ENCODE data around the gene SPAG6. TPM values are rescaled to one million over a fixed set of nuclear protein-coding genes. Genes with fewer than 3 reads are reported as not detected.

Gene SPAG6
- total RNA-seq, 4 donors from 2014 or later, result not detected

DNA sequence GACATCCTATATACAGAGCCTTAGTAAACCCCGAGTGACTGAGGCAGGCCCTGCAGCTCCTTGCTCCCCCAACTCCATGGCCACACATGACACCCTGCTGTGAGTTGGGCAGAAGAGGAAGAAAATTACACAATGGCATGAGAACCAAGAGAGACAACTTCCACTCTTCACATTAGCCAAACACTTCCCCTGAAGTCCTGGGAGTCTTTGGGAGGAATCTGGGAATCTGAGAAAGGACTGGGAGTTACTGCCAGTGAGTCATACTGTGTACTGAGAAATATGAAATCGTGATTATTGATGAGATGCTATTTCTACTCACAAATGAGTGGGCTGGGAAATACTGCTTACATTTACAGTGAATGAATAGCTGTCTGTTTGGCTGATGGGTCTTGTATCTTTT, 116.6 kb downstream of the SPAG6 start:
- H3K27ac ChIP-seq, result no peak overlapping the region
- no peak overlapping the region for H3K4me3 ChIP-seq
- no peaks in the 10 kb centered on the region for H3K27me3 ChIP-seq
- H3K36me3 ChIP-seq, result no peaks in the 10 kb centered on the region
- H3K9me3 ChIP-seq, result no peaks in the 10 kb centered on the region
- DNase-seq (ENCODE audit: low spot score in 2 of 2), result no peak
- TF ChIP-seq EP300 (IDR thresholded peaks at IDR 0.05), result no peak
- no peak for TF ChIP-seq POLR2A (IDR thresholded peaks at IDR 0.05)
- TF ChIP-seq, protein P1, sequence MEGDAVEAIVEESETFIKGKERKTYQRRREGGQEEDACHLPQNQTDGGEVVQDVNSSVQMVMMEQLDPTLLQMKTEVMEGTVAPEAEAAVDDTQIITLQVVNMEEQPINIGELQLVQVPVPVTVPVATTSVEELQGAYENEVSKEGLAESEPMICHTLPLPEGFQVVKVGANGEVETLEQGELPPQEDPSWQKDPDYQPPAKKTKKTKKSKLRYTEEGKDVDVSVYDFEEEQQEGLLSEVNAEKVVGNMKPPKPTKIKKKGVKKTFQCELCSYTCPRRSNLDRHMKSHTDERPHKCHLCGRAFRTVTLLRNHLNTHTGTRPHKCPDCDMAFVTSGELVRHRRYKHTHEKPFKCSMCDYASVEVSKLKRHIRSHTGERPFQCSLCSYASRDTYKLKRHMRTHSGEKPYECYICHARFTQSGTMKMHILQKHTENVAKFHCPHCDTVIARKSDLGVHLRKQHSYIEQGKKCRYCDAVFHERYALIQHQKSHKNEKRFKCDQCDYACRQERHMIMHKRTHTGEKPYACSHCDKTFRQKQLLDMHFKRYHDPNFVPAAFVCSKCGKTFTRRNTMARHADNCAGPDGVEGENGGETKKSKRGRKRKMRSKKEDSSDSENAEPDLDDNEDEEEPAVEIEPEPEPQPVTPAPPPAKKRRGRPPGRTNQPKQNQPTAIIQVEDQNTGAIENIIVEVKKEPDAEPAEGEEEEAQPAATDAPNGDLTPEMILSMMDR (IDR thresholded peaks at IDR 0.05), result no peak
- WGBS, 2 donors, result 56 to 62% methylated on average over 2 of the region's 2 CpGs
- no peaks in the 10 kb centered on the region for H3K4me1 ChIP-seq

DNA sequence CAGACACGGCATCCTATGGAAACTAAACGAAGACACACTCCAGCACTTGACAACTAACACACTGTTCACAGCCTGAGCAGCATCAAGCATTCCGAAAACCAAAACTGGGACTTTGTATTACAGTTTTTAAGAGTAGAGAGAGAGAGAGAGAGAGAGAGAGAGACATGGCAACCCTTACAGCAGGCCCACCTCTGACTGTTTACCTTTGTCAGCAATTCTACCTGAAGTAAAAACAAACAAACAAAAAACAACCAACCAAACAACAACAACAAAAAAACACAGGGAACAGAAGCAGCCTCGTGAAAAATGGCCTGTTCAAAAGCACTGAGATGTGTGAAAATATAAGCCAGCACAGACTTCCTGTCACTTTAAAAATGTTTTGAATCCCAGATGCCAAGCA, 118.0 kb downstream of the SPAG6 start:
- no peak for DNase-seq (ENCODE audit: low spot score in 2 of 2)
- Histone ChIP-seq H3K27me3 (no peaks in the 10 kb centered on the region), H3K27ac (no peak overlapping the region), H3K4me1 (no peaks in the 10 kb centered on the region), H3K36me3 (no peaks in the 10 kb centered on the region), H3K4me3 (no peak overlapping the region), H3K9me3 (no peaks in the 10 kb centered on the region)
- 70 to 76% methylated on average over 4 of the region's 4 CpGs for WGBS, 2 donors
- TF ChIP-seq EP300 (IDR thresholded peaks at IDR 0.05), result no peak
- TF ChIP-seq, protein P1 (IDR thresholded peaks at IDR 0.05), result no peak
- no peak for TF ChIP-seq POLR2A (IDR thresholded peaks at IDR 0.05)

DNA sequence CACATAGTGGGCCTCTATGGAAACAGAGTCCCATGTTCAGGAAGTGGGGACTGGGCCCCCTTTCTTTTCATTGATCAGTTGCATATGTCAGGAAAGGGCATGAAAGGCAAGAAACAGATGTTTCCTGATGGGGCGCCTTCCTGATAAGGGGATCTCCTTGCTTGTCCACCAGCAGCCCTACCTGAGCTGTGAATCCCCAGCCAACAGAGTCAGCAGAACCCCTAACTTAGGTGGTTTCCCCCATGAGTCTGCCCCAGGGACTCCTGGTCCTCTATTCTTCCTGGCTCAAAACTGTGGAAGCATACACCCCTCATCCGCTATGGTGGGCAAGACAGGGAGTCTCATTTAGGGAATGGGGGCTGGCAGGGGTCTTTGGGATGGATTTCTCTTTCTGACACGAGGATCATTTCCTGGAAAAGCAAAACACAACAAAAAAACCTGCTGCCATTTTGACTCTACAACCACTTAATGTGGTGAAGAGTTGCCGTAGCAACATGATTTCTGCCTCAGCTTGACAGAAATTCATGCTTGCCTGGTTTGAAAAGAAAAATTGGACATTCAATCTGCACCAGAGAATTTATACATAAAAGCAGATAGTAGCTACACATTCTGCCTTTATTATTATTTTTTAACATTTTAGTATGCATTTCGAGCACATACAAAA, 119.8 kb downstream of the SPAG6 start:
- TF ChIP-seq EP300 (IDR thresholded peaks at IDR 0.05) (no peak), POLR2A (IDR thresholded peaks at IDR 0.05) (no peak)
- TF ChIP-seq, protein P1 (IDR thresholded peaks at IDR 0.05), result no peak
- Histone ChIP-seq H3K36me3 (no peaks in the 10 kb centered on the region), H3K4me3 (no peak overlapping the region), H3K27ac (no peak overlapping the region), H3K27me3 (no peaks in the 10 kb centered on the region), H3K4me1 (no peaks in the 10 kb centered on the region), H3K9me3 (no peaks in the 10 kb centered on the region)
- 89 to 91% methylated on average over 5 of the region's 5 CpGs for WGBS, 2 donors
- no peak for DNase-seq (ENCODE audit: low spot score in 2 of 2)

GRCh38 chr10:22466763-22467334, 121.6 kb downstream of the SPAG6 start:
- Histone ChIP-seq H3K4me1 (no peaks in the 10 kb centered on the region), H3K36me3 (no peaks in the 10 kb centered on the region), H3K9me3 (no peaks in the 10 kb centered on the region), H3K4me3 (no peak overlapping the region), H3K27ac (no peak overlapping the region), H3K27me3 (peaks cover 0 to 8% of the 10 kb centered on the region in 2 donors)
- DNase-seq (ENCODE audit: low spot score in 2 of 2), result no peak
- 78 to 85% methylated on average over 3 of the region's 3 CpGs for WGBS, 2 donors
- TF ChIP-seq EP300 (IDR thresholded peaks at IDR 0.05), result no peak
- TF ChIP-seq, protein P1 (IDR thresholded peaks at IDR 0.05), result no peak
- TF ChIP-seq POLR2A (IDR thresholded peaks at IDR 0.05), result no peak

Small RNA genes lying within 50 kb of the gene (small RNA-seq; reads per million reads assigned to genes)
- not detected for gene AL158211.3

Other genes starting within 250 kb of the SPAG6 start
- gene EBLN1, start 127.5 kb upstream of the SPAG6 start, total RNA-seq, result not detected
- gene COMMD3, start 29.1 kb upstream of the SPAG6 start, total RNA-seq, result 10 to 100 TPM; 17.2 to 28.2 (median 23.8) TPM
- 100 to 1,000 TPM in 1 of 4 donors, 10 to 100 TPM in 3; 60.8 to 109 (median 67.8) TPM for gene BMI1, start 24.4 kb upstream of the SPAG6 start, total RNA-seq

Data from tibial nerve (tissue), 4 donors.